ENCODE data around the gene SYNPO2L.

DNA sequence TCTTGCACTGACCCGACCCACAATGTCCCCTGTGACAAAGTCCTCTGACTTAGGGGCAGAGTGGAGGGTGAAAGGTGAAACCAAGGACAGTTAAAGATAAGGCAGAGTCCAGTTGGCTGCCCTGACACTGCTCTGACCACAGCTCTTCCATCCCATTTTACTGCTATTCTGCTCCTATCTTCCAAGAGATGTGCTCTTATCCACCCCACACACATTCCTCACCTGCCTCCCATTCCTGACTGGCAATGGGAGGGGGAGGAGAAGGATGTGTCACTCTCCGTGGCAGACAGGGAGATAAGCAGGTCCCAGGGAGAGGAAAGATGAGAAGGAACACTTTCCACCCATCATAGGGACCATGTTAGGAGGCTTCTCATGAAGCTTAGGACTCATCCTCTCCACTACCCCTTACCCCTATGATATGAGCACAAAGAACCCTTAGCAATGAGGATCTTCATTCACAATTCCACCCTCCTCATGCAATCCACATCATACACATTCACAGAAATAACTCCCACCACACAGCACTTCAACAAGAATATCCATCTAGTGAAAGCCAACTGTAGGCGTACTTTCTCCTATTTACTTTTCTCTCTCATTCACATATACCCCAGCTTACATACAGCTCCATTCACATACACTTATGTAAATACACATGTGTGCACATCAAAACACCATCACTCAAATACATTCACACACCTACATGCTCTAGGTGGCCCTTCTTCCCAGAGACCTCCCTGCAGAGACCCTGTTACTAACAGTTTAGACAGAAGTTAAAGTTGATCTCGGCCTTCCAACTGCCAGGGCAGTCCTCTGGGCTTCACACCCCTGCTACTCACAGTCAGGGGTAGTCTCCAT lies 6.6 kb downstream of the SYNPO2L start:
- no peak; the same call in 1 of the 2 replicates for TF ChIP-seq POLR2A (IDR thresholded peaks at IDR 0.05; ENCODE audit: low read depth, low read length)
- no peak for TF ChIP-seq POLR2AphosphoS5 (IDR thresholded peaks at IDR 0.05; ENCODE audit: low read depth, low read length)
- TF ChIP-seq SPI1 (IDR thresholded peaks at IDR 0.05; ENCODE audit: low read depth, low read length) = no peak
- no peak for TF ChIP-seq PAX5 (IDR thresholded peaks at IDR 0.05; ENCODE audit: insufficient read depth, low read length, severe bottlenecking)

Measured in GM12891 (cell line).